GM10266 (cell line): ENCODE measurements around the gene EPHA4.

ENCODE experiments used
- DNase-seq: peaks from one replicate; pipeline ENCODE4 v3.0.0; 2012; ENCODE audit errors: extremely low spot score
- TF ChIP-seq, protein P1 (sequence below): IDR thresholded peaks from 2 replicates; pipeline ENCODE4 v1.5.1; 2012; ENCODE audit warnings: mild to moderate bottlenecking, low read depth; ENCODE audit not compliant: control insufficient read depth, insufficient read depth; ENCODE audit errors: missing control alignments

Gene EPHA4

DNA sequence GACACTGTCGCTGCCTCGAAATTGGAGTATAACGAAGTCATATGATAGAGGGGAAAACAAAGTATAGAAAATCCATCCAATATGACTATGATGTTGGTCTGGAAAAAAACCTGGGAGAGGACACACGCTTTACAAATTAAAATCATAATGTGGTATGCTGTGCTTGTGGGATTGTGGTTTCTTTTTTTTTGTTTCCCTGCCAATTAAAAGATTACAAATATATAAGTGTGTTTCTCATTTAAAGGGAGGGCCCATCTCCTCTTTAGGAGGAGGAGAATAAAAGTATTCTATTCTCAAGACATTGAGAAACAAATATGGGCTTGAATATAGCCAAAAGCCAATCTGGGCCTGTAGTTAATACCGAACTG lies 86.6 kb downstream of the EPHA4 start:
- TF ChIP-seq, protein P1, sequence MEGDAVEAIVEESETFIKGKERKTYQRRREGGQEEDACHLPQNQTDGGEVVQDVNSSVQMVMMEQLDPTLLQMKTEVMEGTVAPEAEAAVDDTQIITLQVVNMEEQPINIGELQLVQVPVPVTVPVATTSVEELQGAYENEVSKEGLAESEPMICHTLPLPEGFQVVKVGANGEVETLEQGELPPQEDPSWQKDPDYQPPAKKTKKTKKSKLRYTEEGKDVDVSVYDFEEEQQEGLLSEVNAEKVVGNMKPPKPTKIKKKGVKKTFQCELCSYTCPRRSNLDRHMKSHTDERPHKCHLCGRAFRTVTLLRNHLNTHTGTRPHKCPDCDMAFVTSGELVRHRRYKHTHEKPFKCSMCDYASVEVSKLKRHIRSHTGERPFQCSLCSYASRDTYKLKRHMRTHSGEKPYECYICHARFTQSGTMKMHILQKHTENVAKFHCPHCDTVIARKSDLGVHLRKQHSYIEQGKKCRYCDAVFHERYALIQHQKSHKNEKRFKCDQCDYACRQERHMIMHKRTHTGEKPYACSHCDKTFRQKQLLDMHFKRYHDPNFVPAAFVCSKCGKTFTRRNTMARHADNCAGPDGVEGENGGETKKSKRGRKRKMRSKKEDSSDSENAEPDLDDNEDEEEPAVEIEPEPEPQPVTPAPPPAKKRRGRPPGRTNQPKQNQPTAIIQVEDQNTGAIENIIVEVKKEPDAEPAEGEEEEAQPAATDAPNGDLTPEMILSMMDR, result no peak
- DNase-seq, result no peak

DNA sequence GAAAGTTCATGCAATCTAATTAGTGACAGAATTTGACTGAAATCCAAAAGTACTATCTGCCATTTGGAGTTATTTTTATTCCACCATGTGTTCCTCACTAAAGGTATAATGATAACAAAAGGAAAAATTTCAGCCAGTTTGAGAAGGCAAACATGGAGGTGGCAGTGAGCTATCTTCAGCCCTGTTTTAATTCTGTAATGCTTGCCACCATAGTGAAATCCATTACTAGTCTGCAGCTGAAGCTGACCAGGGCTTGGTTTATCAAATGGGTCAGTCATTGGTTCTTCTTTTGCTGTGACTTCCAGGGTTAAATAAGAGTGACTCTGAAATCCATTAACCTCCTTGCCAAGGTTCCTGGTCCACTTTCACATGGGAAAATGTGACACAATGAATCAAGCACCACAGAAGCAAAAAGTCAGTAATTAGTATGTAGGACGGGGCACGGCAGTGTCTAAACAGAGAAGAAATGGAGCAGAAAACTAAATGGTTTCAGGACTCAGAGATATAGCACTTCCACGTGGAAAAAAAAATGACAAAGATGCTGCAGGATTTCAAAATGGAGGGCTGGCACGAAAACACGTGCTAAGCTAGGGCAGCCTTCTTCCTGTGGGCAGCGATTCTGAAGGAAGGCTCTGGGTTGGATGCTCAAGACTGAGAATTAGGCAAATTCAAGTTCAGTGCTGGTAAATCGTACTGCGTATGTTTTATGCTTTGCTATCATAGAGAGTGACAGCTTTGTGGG lies 87.2 kb downstream of the EPHA4 start:
- DNase-seq, result no peak
- TF ChIP-seq, protein P1, result no peak

DNA sequence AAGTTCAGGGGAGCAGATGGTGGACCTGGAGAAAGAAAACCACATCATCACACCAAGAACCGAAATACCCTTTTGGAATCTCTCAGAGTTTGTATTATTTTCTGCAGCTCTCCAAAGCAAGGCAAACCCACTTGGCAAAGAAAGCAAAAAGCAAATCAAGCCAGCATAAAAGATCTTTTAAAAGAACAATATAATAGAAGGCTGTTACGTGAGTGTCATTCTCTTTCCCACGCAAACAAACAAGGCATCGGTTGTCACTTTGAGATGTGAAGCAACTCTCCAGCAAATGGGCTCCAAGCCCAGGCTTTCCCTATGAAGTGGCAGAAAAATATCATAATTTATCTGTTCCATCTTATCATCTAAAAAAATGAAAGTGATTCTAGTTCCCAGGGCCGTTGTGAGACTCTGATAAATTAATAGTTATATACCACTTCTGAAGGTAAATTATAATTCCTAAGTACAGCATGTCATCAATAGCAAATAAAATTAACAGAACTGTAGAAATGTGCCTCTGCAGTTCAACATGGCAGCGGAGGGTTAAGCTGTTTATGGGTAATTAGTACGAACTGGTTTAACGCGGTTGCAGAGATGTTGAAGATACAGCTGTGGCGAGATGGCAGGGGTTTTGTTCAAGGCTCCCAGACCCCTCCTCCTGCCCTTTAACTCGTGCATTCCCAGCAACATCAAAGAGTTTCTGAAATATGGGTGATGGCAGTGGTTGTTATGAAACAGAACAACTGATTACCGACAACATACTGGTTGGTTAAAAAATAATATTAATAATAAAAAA lies 89.2 kb downstream of the EPHA4 start:
- no peak for DNase-seq
- TF ChIP-seq, protein P1, result no peak

DNA sequence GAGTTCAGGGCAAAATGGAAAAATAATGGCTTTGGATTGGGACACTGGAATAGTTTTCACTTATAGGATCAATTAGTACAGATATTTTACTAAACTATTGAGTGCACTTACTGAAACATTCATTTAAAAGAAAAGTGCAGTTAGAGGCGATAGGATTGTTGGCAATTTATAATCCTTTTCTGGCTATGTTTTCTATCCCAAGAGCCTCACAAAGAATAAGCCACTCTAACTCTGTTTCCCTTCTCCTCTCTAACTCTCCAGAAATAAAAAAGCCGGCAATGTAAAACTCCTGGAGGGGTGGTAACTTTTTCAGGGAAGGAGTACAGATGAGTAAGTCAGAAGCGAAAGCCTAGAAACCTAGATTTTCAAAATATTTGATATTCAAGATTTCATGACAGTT lies 91.3 kb downstream of the EPHA4 start:
- DNase-seq, result no peak
- TF ChIP-seq, protein P1, result no peak

DNA sequence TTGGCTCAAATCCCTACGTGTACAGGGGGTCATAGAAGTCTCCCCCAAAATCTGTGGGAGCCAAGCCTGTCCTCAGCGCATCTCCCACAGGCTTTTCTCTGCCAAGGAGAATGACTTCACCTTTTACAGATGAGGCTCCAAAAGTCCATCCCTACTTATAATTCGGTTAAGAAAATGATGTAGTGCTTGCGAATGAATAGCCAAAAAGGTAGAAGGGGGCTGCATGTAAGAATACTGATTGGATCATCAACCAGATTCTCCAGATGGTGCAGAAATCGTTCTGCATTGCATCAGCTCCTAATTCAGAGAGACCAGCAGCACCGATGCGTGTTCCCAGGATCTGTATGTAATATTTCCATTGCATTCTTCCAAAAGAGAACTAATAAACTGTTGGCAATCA lies 91.9 kb downstream of the EPHA4 start:
- TF ChIP-seq, protein P1, result no peak
- DNase-seq, result no peak

DNA sequence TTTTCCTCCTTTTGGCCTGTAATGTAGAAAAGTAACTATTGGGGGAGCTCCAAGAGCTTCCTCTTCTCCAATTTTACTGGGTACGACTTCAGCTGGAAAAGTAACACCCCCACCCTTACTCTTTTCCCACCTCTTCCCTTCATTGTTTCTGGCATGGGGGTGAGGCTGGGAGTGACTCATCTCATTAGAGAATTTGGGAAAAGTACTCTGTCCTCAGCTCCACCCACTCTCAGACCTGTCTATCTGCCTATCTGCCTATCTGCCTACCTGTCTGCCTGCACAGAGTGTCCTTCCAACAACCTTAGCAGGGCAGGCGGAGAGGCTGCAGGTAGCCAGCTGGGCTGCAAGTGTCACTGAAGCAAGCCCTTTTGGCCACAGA lies 93.6 kb downstream of the EPHA4 start:
- TF ChIP-seq, protein P1, result no peak
- no peak for DNase-seq
